Mucosa of descending colon (tissue), 3 donors: ENCODE measurements around the gene KCNK7. TPM values are rescaled to one million over a fixed set of nuclear protein-coding genes. Genes with fewer than 3 reads are reported as not detected.

Experiments
- ATAC-seq: fragments of 200-7000 bp; cut with Tn5 transposase; one replicate; pipeline ENCODE4 v1.9.1; 2020; ENCODE audit warnings: mild to moderate bottlenecking, moderate library complexity
- DNase-seq, 3 donors: peaks; one replicate each; pipeline ENCODE4 v3.0.0-alpha.2; 2020
- H3K36me3 ChIP-seq: fragments of 200-600 bp; one replicate; pipeline ENCODE4 v1.8.0; 2021; ENCODE audit warnings: low read depth, mild to moderate bottlenecking
- H3K4me1 ChIP-seq: fragments of 200-600 bp; one replicate; pipeline ENCODE4 v1.8.0; 2021; ENCODE audit warnings: low read depth, mild to moderate bottlenecking
- H3K4me3 ChIP-seq: fragments of 200-600 bp; one replicate; pipeline ENCODE4 v1.8.0; 2021; ENCODE audit warnings: mild to moderate bottlenecking
- H3K9me3 ChIP-seq: fragments of 200-600 bp; one replicate; pipeline ENCODE4 v1.8.0; 2021; ENCODE audit warnings: mild to moderate bottlenecking
- CTCF ChIP-seq: fragments of 200-600 bp; IDR thresholded peaks from one replicate; pipeline ENCODE4 v1.8.0; 2022; ENCODE audit warnings: antibody characterized with exemption, mild to moderate bottlenecking
- intact Hi-C, 2 donors: fragments of 100-400 bp; cut with DNase I in 1 of 2; cut with micrococcal nuclease in 1 of 2; formaldehyde crosslinking; loops; one replicate each; pipeline versions ENCODE4 v1.11.0 to v1.11.1; 2022; cut with DNase I, micrococcal nuclease
- total RNA-seq, 3 donors: library from RNA; stranded (reverse); fragmentation: NEBNext Ultra II Directional in 2 of 3; extraction: Animal tissue kit (Norgen Biotek cat#: 25700) in 2 of 3; gene quantifications; one replicate each; pipeline versions ENCODE4 v1.2.1 to v1.2.4, GENCODE V29; 2021 to 2023
- donor health status: DM: no; HTN: no; CAD: no; lungs with moderate emphysema.
- donor health status: DM: no; HTN: no; CAD: no.
- donor health status: DM: no; HTN: yes; CAD: no.

Gene KCNK7
- total RNA-seq, 3 donors from 2014 or later, result 0.49 to 1.7 (median 1.5) TPM

- TF ChIP-seq CTCF, result peak; percentile 88
- Histone ChIP-seq H3K4me1 (peaks cover 19% of the 10 kb centered on the region), H3K4me3 (no peak overlapping the region), H3K9me3 (no peaks in the 10 kb centered on the region), H3K36me3 (no peaks in the 10 kb centered on the region)
- intact Hi-C loops, result no loop called here
- DNase-seq, result peak; percentile 87 to 94 (median 91)
- ATAC-seq, result peak; percentile 83
Measured at GRCh38 chr11:65551572-65552387, 43.8 kb downstream of the KCNK7 start.

DNA sequence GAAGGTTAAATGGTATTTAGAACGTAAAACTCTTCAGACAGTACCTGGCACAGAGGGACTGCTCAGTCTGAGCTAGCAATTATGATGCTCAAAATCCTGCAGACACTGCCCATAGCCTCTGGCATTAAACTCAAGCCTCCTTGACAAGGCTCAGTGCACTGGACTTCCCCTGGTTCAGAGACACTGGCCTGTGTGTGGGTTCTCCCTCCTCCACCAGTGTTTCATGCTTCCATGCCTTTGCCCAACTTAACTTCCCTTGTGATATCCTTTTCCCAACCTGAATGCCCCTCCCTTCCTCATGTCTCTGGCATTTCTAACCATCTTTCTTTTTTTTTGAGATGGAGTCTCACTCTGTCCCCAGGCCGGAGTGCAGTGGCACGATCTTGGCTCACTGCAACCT is 46.5 kb downstream of the KCNK7 start:
- H3K4me1 ChIP-seq, result peaks cover 19% of the 10 kb centered on the region
- intact Hi-C loops, result no loop called here

DNA sequence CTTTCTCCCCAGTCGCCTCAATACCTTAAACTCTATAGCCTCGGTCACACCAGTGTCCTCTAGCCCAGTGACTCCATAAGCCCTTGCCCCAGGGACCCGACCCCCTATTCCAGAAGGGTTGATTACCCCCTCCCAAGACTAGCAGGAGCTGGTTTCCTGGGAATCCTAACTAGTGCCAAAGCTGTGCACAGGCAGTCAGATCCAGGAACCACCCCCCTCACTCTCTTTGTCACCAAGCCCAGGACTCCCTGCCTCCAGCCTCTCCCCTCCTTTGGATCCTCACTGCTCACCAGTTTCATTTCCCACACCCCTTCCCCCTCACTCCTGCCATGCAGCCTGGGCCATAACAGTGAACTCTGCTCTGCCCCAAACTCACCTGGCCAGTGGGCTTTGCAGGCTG is 47.2 kb downstream of the KCNK7 start:
- no peak overlapping the region for H3K4me3 ChIP-seq
- intact Hi-C loops, result no loop called here
- DNase-seq, result no peak
- no peaks in the 10 kb centered on the region for H3K9me3 ChIP-seq
- H3K36me3 ChIP-seq, result no peaks in the 10 kb centered on the region
- peaks cover 19% of the 10 kb centered on the region for H3K4me1 ChIP-seq
- TF ChIP-seq CTCF, result no peak
- ATAC-seq, result no peak

More for the DNA sequence above, 46.5 kb downstream of the KCNK7 start:
- no peak for DNase-seq
- ATAC-seq, result no peak
- TF ChIP-seq CTCF, result no peak
- Histone ChIP-seq H3K36me3 (no peaks in the 10 kb centered on the region), H3K9me3 (no peaks in the 10 kb centered on the region), H3K4me3 (no peak overlapping the region)

GRCh38 chr11:65547446-65548125 is 48.0 kb downstream of the KCNK7 start:
- H3K4me1 ChIP-seq, result peaks cover 19% of the 10 kb centered on the region
- no peak for TF ChIP-seq CTCF
- H3K36me3 ChIP-seq, result no peaks in the 10 kb centered on the region
- H3K9me3 ChIP-seq, result no peaks in the 10 kb centered on the region
- peak in 1 of 3 donors; percentile 57 for DNase-seq
- intact Hi-C loops, result no loop called here
- no peak for ATAC-seq
- H3K4me3 ChIP-seq, result no peak overlapping the region

GRCh38 chr11:65546217-65546958 is 49.2 kb downstream of the KCNK7 start:
- no peak for TF ChIP-seq CTCF
- peak overlapping the region; percentile 22 for H3K4me3 ChIP-seq
- H3K36me3 ChIP-seq, result no peaks in the 10 kb centered on the region
- DNase-seq (peak; percentile 98 to 99 (median 99)), ATAC-seq (peak; percentile 92)
- no peaks in the 10 kb centered on the region for H3K9me3 ChIP-seq
- intact Hi-C loops, result no loop called here
- H3K4me1 ChIP-seq, result peaks cover 11% of the 10 kb centered on the region
